Measurements from ENCODE around the gene RARS1.

DNA sequence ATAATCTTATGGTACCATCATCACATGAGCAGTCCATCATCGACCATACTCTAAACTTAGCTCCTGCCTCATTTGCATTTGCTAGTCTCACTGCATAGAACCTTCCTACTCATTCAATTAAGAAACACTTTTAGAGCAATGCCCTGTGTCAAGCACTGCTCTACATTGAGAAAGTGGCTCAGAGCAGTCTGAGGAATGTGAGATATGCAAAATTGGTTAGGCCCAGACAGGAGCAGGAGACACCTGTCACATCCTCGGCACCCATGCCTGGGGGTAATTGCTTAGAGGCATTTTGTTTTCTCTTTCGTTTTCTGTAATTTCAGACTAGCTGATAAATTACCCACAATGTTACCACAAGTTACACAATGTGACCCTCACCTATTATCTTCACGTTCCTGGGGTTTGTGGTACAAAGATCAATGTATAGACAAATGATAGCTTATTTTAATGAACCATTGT, 4.9 kb upstream of the RARS1 start:
- TF ChIP-seq CTCF (IDR thresholded peaks at IDR 0.05) = no peak
- no peak for TF ChIP-seq CEBPB (IDR thresholded peaks at IDR 0.05)
- no peak for TF ChIP-seq MYC (IDR thresholded peaks at IDR 0.05; ENCODE audit: borderline replicate concordance, low read length)
- no peak for TF ChIP-seq ZC3H11A (IDR thresholded peaks at IDR 0.05)
- TF ChIP-seq, protein P1, sequence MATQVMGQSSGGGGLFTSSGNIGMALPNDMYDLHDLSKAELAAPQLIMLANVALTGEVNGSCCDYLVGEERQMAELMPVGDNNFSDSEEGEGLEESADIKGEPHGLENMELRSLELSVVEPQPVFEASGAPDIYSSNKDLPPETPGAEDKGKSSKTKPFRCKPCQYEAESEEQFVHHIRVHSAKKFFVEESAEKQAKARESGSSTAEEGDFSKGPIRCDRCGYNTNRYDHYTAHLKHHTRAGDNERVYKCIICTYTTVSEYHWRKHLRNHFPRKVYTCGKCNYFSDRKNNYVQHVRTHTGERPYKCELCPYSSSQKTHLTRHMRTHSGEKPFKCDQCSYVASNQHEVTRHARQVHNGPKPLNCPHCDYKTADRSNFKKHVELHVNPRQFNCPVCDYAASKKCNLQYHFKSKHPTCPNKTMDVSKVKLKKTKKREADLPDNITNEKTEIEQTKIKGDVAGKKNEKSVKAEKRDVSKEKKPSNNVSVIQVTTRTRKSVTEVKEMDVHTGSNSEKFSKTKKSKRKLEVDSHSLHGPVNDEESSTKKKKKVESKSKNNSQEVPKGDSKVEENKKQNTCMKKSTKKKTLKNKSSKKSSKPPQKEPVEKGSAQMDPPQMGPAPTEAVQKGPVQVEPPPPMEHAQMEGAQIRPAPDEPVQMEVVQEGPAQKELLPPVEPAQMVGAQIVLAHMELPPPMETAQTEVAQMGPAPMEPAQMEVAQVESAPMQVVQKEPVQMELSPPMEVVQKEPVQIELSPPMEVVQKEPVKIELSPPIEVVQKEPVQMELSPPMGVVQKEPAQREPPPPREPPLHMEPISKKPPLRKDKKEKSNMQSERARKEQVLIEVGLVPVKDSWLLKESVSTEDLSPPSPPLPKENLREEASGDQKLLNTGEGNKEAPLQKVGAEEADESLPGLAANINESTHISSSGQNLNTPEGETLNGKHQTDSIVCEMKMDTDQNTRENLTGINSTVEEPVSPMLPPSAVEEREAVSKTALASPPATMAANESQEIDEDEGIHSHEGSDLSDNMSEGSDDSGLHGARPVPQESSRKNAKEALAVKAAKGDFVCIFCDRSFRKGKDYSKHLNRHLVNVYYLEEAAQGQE (IDR thresholded peaks at IDR 0.05) = no peak
- TF ChIP-seq FOXS1 (CRISPR knock-in tag; IDR thresholded peaks at IDR 0.05) = no peak
- TF ChIP-seq, protein P2, sequence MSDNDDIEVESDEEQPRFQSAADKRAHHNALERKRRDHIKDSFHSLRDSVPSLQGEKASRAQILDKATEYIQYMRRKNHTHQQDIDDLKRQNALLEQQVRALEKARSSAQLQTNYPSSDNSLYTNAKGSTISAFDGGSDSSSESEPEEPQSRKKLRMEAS (IDR thresholded peaks at IDR 0.05) = no peak
- no peak for TF ChIP-seq E2F6 (IDR thresholded peaks at IDR 0.05; ENCODE audit: borderline replicate concordance, low read depth)
- TF ChIP-seq KDM1A (IDR thresholded peaks at IDR 0.05; ENCODE audit: low read depth) = no peak
- no peak for TF ChIP-seq POLR2A (IDR thresholded peaks at IDR 0.05; ENCODE audit: low read length)
- TF ChIP-seq ZNF302 (CRISPR knock-in tag; IDR thresholded peaks at IDR 0.05) = no peak
- TF ChIP-seq JUN (IDR thresholded peaks at IDR 0.05) = no peak
- TF ChIP-seq, protein P3, sequence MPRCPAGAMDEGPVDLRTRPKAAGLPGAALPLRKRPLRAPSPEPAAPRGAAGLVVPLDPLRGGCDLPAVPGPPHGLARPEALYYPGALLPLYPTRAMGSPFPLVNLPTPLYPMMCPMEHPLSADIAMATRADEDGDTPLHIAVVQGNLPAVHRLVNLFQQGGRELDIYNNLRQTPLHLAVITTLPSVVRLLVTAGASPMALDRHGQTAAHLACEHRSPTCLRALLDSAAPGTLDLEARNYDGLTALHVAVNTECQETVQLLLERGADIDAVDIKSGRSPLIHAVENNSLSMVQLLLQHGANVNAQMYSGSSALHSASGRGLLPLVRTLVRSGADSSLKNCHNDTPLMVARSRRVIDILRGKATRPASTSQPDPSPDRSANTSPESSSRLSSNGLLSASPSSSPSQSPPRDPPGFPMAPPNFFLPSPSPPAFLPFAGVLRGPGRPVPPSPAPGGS (IDR thresholded peaks at IDR 0.05) = no peak
